Measurements from ENCODE around the gene SPSB2.
"Not testable (repeated sequence)": the region's sequence is repeated elsewhere in the genome, so short reads cannot be mapped to it uniquely, and the experiment has no call there.

The SPSB2 gene

GRCh38 chr12:6869049-6870021, 3.8 kb downstream of the SPSB2 start:
- DNase-seq = peak; percentile 92

GRCh38 chr12:6868211-6869048, 4.7 kb downstream of the SPSB2 start:
- peak; percentile 62 for DNase-seq

- DNase-seq = peak; percentile 92
Measured at GRCh38 chr12:6867413-6868210, 5.5 kb downstream of the SPSB2 start, which contains the start of gene TPI1. Gene TPI1 (plus strand): TSS chr12:6867531. CDS start chr12:6867567, 36 bp downstream.

- no peak for DNase-seq
Measured at GRCh38 chr12:6866920-6867412, 6.1 kb downstream of the SPSB2 start.

GRCh38 chr12:6866163-6866919, 6.8 kb downstream of the SPSB2 start:
- DNase-seq = no peak

GRCh38 chr12:6865307-6865706, 7.8 kb downstream of the SPSB2 start:
- not testable (repeated sequence) for DNase-seq

- no peak for DNase-seq
Measured at GRCh38 chr12:6863586-6864321, 9.3 kb downstream of the SPSB2 start.

GRCh38 chr12:6863033-6863432, 10.1 kb downstream of the SPSB2 start:
- DNase-seq = no peak

- no peak for DNase-seq
Measured at GRCh38 chr12:6861391-6861790, 11.7 kb downstream of the SPSB2 start.

GRCh38 chr12:6860942-6861341, 12.2 kb downstream of the SPSB2 start:
- no peak for DNase-seq

GRCh38 chr12:6860116-6860515, 13.0 kb downstream of the SPSB2 start:
- DNase-seq = no peak

GRCh38 chr12:6858799-6859198, 14.3 kb downstream of the SPSB2 start:
- no peak for DNase-seq

GRCh38 chr12:6855322-6855721, 17.8 kb downstream of the SPSB2 start:
- DNase-seq = no peak

- no peak for DNase-seq
Measured at GRCh38 chr12:6854036-6854435, 19.1 kb downstream of the SPSB2 start.

GRCh38 chr12:6853626-6854025, 19.5 kb downstream of the SPSB2 start:
- no peak for DNase-seq

GRCh38 chr12:6852651-6853354, 20.3 kb downstream of the SPSB2 start:
- peak; percentile 85 for DNase-seq

GRCh38 chr12:6851921-6852650, 21.0 kb downstream of the SPSB2 start, which contains the start of gene USP5:
Gene USP5 (plus strand): TSS chr12:6852150. CDS start chr12:6852180, 30 bp downstream.
- DNase-seq = peak; percentile 100

- peak; percentile 100 for DNase-seq
Measured at GRCh38 chr12:6851153-6851920, 21.8 kb downstream of the SPSB2 start, which contains the start of gene CDCA3. Gene CDCA3 (minus strand): TSS chr12:6851286. CDS start chr12:6850952, 334 bp downstream.

- no peak for DNase-seq
Measured at GRCh38 chr12:6850796-6851152, 22.3 kb downstream of the SPSB2 start.

All from hematopoietic multipotent progenitor cell treated with erythropoietin and hydrocortisone succinate and interleukin-3 and kit ligand, for 4 days (in vitro differentiated cells).